AG04449 (cell line): ENCODE results near the gene MOGAT1.

Experiments
- CTCF ChIA-PET: fragments of 350-600 bp; formaldehyde crosslinking; extraction: SDS; loops from one replicate; lab custom pipeline; 2021; ENCODE audit warnings: antibody characterized with exemption; lab: Yijun Ruan, JAX
- POLR2A ChIA-PET: fragments of 400-600, 350-600 bp; formaldehyde crosslinking; extraction: SDS; loops from one replicate; lab custom pipeline; 2020; ENCODE audit warnings: antibody characterized with exemption, inconsistent platforms; lab: Yijun Ruan, JAX
- DNase-seq: peaks from one replicate; pipeline ENCODE4 v3.0.0-alpha.2; 2010; ENCODE audit warnings: low read depth, low spot score
- H3K4me3 ChIP-seq: 2 replicates; pipeline ENCODE4 v1.5.1; 2011; ENCODE audit warnings: low read depth, mild to moderate bottlenecking, control low read depth, low read length
- TF ChIP-seq, protein P1 (sequence below): IDR thresholded peaks from one replicate; pipeline ENCODE4 v1.5.1; 2011; ENCODE audit warnings: mild to moderate bottlenecking, moderate library complexity, low read length, control low read depth, inconsistent platforms; ENCODE audit not compliant: insufficient read depth; ENCODE audit errors: missing control alignments

The MOGAT1 gene

DNA sequence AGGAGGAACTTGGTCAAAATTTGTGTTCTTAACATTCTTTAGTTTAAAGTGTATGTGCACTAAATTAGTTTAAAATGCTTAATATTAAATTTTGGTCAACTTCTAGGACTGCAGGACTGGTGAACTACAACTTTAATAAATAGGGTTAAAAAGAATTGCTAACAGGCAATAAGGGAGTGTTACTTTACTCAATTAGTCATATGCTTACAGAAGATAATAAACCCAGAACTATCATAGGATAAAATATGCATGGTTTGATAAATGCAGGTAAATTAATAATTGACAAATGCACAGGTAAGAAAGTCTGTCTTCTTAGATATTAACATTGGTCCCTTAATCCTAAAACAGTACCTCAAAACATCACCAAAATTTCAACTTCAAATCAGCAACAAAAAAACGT is 36.2 kb upstream of the MOGAT1 start:
- H3K4me3 ChIP-seq = no peak overlapping the region
- ChIA-PET CTCF (no interaction called here), POLR2A (no interaction called here)
- DNase-seq = no peak
- TF ChIP-seq, protein P1, sequence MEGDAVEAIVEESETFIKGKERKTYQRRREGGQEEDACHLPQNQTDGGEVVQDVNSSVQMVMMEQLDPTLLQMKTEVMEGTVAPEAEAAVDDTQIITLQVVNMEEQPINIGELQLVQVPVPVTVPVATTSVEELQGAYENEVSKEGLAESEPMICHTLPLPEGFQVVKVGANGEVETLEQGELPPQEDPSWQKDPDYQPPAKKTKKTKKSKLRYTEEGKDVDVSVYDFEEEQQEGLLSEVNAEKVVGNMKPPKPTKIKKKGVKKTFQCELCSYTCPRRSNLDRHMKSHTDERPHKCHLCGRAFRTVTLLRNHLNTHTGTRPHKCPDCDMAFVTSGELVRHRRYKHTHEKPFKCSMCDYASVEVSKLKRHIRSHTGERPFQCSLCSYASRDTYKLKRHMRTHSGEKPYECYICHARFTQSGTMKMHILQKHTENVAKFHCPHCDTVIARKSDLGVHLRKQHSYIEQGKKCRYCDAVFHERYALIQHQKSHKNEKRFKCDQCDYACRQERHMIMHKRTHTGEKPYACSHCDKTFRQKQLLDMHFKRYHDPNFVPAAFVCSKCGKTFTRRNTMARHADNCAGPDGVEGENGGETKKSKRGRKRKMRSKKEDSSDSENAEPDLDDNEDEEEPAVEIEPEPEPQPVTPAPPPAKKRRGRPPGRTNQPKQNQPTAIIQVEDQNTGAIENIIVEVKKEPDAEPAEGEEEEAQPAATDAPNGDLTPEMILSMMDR = no peak

DNA sequence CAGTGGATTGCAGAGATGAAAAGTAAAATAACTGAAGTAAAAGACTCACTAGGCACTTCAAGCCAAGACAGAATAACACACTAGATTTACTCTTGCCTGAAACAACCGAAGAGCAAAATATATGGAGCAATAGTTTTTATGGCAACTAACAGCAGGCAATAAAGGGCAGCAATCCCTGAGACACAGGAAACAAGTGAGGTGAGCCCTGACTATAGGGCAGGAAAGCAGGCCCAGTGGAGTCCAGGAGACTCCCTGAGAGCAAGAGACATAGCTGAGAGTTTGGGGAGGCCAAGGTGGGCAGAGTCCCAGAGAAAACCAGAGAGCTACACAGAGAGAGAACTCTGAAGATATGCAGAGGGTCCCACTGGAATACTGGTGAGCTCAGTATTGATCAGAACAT is 34.4 kb upstream of the MOGAT1 start:
- CTCF ChIA-PET = interaction anchor here (1.1 to 2.1 kb wide), 3 partner anchors 11 to 38 kb away, joined by 3 to 5 read pairs (median 3); no protein-coding TSS in a partner anchor
- no peak for DNase-seq
- TF ChIP-seq, protein P1 = no peak
- no peak overlapping the region for H3K4me3 ChIP-seq
- POLR2A ChIA-PET = interaction anchor here (0.7 kb wide), 1 partner anchor 294 kb away, joined by 4 read pairs; no protein-coding TSS in a partner anchor

DNA sequence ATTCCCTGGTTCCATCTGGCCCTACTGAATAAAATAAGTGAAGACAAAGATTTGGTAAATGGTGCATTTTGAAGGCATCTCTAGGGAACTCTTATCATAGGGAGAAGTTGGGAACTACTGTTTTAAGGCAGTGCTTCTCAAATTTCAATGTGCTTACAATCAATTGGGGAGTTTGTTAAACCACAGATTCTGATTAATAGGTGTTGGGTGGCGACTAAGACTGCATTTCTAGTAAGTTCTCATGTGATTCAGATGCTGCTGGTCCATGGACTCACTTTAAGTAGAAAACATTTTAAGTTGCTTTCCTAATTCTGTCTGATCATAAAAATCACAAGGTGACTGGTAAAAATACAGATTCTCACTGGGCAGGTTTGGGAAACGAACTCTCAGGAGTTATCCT is 30.1 kb upstream of the MOGAT1 start:
- POLR2A ChIA-PET = no interaction called here
- CTCF ChIA-PET = no interaction called here
- TF ChIP-seq, protein P1 = no peak
- DNase-seq = no peak
- H3K4me3 ChIP-seq = no peak overlapping the region

DNA sequence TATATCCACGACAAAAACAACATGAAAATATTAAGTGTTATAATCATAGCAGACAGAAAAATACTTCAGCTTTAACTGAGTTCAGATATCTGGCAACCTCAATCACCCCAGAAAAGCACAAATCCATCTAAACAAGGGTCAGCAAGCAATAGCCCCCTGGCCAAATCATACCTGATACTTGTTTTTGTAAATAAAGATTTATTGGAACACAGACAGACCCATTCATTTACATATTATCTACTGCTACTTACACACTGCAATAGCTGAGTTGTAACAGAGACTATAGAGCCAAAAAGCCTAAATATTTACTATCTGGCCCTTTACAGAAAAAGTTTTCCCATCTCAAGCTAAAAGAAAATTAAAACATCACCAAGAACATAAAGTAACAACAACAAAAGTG is 28.3 kb upstream of the MOGAT1 start:
- ChIA-PET CTCF (no interaction called here), POLR2A (no interaction called here)
- TF ChIP-seq, protein P1 = no peak
- no peak overlapping the region for H3K4me3 ChIP-seq
- DNase-seq = no peak

DNA sequence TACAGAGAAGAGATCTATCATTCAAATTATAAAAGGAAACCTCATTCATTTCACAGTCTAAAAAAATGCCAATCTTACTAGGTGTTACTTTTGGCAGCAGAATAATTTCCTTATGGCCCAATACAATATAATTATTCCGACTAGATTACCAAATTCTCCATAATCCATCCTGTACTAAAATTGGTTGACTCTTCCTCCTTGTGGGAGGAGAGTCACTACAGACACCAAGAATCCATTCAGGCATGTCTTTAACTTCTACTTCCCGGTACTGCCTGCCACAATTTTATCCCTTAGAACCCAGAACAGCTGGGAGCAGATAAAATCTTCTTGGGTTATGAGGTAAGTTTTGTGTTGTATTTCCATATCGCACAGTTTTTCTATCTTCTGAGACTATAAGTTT is 25.4 kb upstream of the MOGAT1 start:
- CTCF ChIA-PET = no interaction called here
- TF ChIP-seq, protein P1 = no peak
- POLR2A ChIA-PET = no interaction called here
- H3K4me3 ChIP-seq = no peak overlapping the region
- DNase-seq = no peak

DNA sequence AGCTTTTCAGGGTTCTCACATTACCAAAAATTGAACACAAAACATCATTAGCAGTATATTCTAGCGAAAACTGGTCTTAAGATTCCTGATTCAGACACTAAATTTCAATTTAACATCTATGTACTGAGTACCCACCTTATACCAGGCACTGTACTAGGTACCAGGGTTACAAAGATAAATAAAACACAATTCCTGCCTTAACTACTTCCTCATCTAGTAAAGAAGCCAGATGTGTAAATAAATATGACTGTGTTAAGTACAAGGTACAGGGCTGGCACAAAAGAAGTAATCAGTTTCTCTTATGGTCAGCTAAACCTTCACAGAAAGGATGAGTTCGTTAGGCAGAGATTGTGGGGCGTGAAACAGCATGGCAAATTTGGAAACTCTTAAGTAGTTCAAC is 21.7 kb upstream of the MOGAT1 start:
- DNase-seq = no peak
- TF ChIP-seq, protein P1 = no peak
- ChIA-PET CTCF (no interaction called here), POLR2A (no interaction called here)
- no peak overlapping the region for H3K4me3 ChIP-seq
